GM18508 (cell line): ENCODE measurements around the gene RSPH9.
A peak's percentile ranks its signal among the peaks of the same experiment; 100 is the strongest.
"Not testable (repeated sequence)": the region's sequence is repeated elsewhere in the genome, so short reads cannot be mapped to it uniquely, and the experiment has no call there.

Experiments used
- ATAC-seq: cut with Tn5 transposase; IDR thresholded peaks from one replicate; pipeline ENCODE4 v1.9.1; 2021; ENCODE audit warnings: moderate number of reproducible peaks; ENCODE audit not compliant: insufficient read depth, unreplicated experiment

RSPH9 gene

GRCh38 chr6:43628393-43629103, 16.3 kb upstream of the RSPH9 start:
- ATAC-seq, result no peak

- ATAC-seq, result peak; percentile 40
These were observed 15.7 kb upstream of the RSPH9 start, which contains the start of gene GTPBP2 for GRCh38 chr6:43629104-43629504. Gene GTPBP2 (minus strand): TSS chr6:43629264. CDS start chr6:43629162, 102 bp downstream.

GRCh38 chr6:43629505-43630300, 15.1 kb upstream of the RSPH9 start:
- peak; percentile 41 for ATAC-seq

- ATAC-seq, result no peak
These were observed 13.7 kb upstream of the RSPH9 start for GRCh38 chr6:43630980-43631619.

GRCh38 chr6:43633002-43633401, 11.8 kb upstream of the RSPH9 start:
- ATAC-seq, result not testable (repeated sequence)

- no peak for ATAC-seq
These were observed 10.0 kb upstream of the RSPH9 start for GRCh38 chr6:43634702-43635303.

GRCh38 chr6:43635387-43636307, 9.2 kb upstream of the RSPH9 start, which contains the start of gene MAD2L1BP:
Gene MAD2L1BP (plus strand): TSS chr6:43635840. CDS start chr6:43635876, 36 bp downstream.
- ATAC-seq, result peak; percentile 58

- ATAC-seq, result no peak
These were observed 8.6 kb upstream of the RSPH9 start for GRCh38 chr6:43636308-43636659.

GRCh38 chr6:43639984-43640800, 4.6 kb upstream of the RSPH9 start:
- no peak for ATAC-seq

- ATAC-seq, result no peak
These were observed 753 bp downstream of the RSPH9 start for GRCh38 chr6:43645613-43645964.

GRCh38 chr6:43647613-43648012, 2.8 kb downstream of the RSPH9 start:
- no peak for ATAC-seq

- no peak for ATAC-seq
These were observed 3.4 kb downstream of the RSPH9 start for GRCh38 chr6:43648248-43648647.

GRCh38 chr6:43652822-43653221, 8.0 kb downstream of the RSPH9 start:
- not testable (repeated sequence) for ATAC-seq

- ATAC-seq, result no peak
These were observed 12.5 kb downstream of the RSPH9 start for GRCh38 chr6:43657221-43657802.

- no peak for ATAC-seq
These were observed 13.3 kb downstream of the RSPH9 start for GRCh38 chr6:43658161-43658560.

GRCh38 chr6:43662948-43663347, 18.1 kb downstream of the RSPH9 start:
- ATAC-seq, result not testable (repeated sequence)

- no peak for ATAC-seq
These were observed 20.5 kb downstream of the RSPH9 start for GRCh38 chr6:43665376-43665775.

GRCh38 chr6:43666196-43666920, 21.5 kb downstream of the RSPH9 start:
- no peak for ATAC-seq
